NCI-H1930 (cell line): Measurements from ENCODE around the gene PHF8.

Experiments
- DNase-seq, 2 experiments: peaks; one replicate each; lab custom pipeline; 2025; lab: John Stamatoyannopoulos, UW

Gene PHF8

DNA sequence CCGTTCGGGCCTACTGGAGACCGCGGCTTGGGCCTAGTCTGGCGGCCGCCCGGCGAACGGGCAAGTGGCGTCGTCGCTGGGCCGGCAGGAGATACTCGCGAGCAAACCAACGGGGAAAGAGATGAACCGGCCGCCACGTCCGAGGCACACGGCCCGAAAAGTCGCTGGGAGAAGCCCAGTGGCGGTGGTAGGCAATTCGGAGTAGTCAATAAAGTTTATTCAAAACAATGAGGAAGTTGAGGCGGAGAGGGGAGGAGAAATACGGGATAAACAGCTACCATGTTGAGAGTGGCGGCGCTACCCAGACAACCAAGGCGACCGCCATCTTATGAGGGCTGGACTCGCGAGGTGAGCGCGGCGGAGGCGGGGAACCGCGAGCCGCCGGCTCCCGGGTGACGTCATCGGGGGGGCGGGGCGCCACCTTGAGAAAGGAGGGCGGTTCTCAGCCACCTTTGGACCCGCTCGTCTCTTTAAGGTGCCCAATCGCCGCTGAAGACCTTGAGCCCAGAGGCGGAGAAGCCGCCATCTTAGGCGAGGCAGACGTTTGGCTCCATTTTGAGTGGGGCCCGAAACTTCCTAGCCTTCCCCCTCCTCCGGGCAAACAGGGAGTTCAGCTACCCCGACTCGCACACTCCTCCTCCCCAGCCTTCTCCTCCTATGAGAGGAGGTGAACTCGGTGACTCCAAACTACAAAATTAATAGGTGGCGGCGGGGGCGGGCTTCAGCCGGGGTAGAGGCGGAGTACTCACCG is at the start of gene PHF8:
PHF8 (minus strand) TSS at position 348 of the 751 bp plus-strand sequence. CDS start 1,745 bp downstream, outside the sequence.
- DNase-seq, result peak; percentile 90

DNA sequence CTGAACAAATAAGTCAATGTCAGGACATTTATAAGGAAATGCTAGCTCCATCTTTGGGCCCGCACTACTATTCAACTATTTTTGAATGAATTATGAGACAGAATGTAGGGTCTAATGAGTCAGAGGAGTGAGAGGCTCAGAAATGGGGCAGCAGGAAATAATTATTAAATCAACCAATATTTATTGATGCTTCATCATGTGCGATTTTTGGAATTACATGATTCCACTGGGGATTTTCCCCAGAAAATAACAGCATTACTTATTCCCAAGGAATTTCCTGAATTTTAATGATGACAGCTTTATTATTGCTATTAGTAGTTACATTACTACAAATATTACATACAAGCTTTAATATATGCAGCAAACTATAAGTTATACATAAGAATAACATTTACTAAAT is 49.3 kb upstream of the PHF8 start:
- no peak for DNase-seq

DNA sequence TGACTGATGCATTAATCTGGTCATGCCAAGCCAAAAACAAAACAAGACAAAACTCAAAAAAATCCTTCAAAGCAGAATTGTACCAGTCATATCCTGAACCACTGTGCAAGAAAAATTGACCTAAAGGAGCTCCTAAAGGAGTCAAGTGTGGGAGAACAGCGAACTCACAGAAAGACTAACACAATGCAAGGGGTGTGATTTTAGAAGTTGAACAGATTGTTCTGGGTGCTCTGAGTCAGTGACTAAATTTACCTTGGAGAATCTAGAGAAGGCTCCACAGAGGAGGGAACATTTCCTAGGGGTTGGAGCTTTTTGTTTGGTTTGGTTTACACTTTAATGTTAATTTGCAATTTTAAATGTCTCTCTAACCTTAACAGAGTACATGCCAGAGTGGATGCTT is 48.9 kb upstream of the PHF8 start:
- no peak for DNase-seq

DNA sequence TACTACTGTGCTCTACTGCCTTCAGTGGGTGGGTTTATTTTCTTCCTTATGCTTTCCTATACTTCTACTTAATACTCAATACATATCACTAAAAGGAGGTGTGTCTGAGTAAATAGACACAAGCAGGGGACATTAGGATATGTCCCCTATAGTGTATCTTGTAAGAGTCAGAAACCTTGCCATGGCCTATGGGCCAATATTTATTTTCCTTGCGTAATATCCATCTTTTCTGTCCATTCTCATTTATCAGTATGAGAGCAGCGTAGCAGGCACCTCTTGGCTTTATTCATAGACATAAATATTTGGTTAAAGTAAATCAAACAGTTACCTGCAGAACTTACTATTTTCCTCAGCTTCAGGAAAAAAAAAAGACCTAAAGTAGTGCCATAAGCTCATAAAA is 46.6 kb upstream of the PHF8 start:
- no peak for DNase-seq

DNA sequence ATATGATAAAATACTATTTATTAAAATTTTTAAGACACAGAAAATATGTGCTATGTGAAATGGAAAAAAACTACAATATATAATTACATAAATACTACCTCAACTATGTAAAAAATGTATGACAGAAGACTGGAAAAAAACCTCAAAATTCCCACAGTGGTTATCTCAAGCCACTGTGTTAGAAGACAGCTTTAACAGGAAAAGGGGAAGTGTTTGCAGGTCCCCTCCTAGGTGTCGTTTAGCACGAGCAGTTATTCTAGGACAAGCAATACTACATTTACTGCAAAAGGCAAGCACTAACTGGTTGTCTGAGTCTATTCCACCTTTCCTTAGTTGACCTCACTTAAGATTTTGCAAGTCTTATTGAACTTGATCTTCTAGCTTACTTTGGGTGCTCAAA is 44.9 kb upstream of the PHF8 start:
- DNase-seq, result no peak

DNA sequence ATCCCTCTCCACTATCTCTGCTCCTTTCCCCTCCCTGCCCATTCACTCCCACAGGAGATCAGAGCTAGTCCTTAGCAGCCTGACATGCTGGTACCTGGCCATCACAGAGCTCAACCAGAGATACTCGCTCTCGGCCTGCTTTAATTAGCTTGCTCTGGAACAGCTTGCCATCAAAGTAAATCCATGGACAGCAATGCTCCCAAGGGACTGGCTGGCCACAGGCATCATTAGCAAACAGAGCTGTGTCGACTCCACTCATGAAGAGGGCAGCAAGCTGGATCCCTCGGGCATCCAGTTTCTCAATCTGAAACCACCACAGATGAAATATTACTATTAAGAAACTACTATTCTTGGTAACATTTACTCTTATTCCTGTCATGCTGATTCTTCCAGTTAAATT is 43.4 kb upstream of the PHF8 start:
- DNase-seq, result peak in 1 of 2 experiments; percentile 2

DNA sequence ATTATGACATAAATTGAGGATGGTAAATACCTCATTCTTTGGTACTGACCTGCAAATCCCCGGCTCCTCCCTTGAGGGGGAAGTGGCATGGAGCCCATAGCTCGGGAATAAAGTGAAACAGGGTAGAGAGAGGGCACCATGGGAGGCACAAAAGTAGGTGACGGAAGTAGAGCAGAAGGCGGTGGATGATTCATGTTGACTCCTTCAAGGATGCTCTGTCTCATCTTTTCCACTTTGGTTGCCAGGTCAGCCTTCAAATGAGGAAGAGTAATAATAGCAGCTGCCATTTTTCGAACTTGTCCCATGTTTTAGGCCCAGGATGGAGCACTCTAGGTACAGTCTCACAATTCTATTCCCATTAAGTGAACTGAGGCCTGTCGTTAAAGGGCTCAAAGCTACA is 41.4 kb upstream of the PHF8 start:
- DNase-seq, result no peak

DNA sequence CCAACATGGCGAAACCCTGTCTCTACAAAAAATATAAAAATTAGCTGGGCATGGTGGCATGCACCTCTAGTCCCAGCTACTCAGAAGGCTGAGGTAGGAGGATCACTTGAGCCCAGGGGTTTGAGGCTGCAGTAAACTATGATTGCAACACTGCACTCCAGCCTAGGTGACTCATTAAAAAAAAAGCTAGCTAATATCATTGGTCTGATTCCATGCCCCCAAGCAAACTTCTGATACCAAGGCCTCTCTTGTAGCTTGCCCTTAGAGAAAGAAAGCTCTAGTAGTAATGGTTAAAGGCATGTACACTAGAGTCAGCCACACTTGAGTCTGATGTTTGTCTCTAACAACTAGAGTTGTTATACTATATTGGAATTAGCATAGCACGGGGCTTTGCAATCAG is 32.6 kb upstream of the PHF8 start:
- no peak for DNase-seq

DNA sequence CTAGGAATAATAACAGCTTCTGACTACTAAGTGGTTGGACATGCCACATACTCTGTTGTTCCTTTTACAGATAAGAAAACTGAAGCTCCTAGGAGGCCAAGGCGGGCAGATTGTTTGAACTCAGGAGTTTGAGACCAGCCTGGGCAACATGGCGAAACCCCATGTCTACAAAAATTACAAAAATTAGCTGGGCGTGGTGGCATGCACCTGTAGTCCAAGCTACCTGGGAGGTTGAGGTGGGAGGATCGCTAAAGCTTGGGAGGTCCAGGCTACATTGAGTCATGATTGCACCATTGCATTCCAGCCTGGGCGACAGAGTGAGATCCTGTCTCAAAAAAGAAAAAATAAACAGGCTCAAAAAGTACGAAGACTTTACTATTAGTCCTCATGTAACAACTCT is 30.6 kb upstream of the PHF8 start:
- DNase-seq, result no peak

DNA sequence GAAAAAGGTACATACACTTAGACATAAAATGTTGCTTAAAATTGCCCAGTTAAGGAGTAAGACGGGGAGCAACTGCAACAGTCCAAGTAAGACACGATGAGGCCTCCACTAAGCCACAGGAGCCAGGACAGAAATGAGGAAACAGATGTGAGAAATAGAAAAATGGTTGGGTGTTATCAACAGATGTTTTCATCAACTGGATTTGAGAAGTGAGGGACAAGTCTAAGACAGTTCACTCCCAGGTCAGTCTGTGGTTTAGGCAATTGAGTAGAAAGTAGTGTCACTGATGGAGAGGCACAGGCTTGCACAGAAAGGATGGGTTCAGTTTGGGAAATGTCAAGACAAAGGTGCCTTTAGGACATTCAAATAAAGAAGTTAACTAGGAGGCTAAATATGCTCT is 23.5 kb upstream of the PHF8 start:
- DNase-seq, result no peak

DNA sequence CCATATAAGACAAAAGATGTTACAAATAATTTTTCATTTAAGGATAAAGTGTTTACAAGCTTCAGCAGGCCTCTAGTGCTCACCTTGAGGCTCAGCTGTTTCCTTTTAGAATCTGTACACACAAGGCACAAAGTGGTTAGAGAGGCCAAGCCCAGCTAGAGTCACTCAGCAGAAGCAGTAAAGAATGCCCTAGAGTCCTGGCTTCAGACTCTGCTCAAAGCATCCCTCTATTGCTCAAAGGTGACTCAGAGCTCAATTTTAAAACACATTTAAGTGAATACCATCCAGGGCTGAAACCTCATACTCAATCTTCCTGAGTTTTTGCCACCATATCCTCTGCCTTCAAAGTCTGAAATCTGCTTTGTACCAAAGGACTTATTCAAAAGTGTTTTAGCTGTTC is 22.6 kb upstream of the PHF8 start:
- no peak for DNase-seq

DNA sequence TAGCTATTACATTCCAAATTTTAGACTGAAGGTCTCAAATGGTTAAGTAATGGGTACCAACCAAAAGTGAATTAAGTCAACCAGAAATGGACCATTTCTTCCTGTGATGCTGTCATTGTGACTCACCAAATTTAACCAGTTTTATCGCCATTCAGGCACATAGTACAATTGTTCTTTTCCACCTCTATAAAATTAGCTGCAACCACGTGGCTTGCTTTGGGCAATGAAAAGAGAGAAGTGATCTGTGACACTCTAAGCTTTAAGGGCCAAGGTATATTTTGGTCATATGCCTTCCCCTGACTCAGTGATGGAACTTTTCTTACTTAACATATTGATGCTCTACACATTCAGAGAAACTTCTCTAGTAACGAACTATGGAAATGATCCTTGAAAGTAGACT is 20.3 kb upstream of the PHF8 start:
- DNase-seq, result no peak

DNA sequence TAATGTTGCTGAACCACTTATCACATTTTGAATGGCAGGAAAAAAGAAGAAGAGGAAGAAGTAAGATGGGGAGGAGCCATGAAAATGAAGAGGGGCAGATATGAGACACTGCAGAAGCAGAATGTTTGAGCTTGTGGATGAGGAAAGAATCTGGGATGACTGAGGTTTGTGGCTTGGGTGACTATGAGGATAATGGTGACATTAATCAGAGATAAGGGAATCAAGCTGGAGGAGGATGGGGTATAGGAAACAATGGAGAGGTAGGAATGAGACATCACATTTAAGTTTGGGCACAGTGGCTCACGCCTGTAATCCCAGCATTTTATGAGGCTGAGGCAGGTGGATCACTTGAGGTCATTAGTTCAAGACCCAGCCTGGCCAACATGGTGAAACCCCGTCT is 19.1 kb upstream of the PHF8 start:
- no peak for DNase-seq

DNA sequence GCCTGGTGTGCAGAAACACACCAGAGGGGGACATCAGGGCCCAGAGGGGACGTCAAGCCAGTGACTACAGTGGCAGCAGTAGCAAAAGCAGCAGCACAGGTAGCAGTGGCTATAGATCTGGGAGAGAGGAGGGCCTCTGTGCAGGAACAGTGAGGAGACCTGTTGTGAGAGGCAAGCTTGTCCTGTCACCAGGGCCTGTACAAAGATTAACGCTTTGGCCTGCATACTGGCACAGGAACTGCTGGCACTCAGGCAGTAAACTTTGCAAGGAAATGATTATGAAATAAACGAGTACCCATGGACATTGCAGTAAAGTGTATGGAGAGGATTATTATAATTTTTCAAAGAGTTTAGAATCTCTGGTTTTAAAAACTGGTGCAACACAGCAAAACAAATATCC is 5.5 kb upstream of the PHF8 start:
- DNase-seq, result no peak

DNA sequence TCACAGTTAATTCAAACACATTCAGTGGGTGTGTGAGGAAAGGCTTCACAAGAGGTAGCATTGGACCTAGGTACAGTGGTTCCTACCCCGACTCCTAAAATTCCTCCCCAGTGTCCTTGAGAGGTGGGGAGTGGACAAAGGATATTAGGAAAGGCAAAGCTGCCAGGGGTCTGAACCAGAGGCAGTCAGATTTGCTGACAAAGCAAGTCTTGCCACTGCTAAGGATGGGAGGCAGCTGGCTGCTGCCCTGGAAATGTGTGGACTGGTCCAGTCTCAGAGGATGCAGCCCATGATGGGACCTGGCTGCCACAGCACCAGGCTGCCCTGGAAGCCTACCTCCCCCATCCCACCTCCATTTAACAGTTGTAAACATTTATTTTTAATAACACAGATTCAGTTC is 4.1 kb upstream of the PHF8 start:
- no peak for DNase-seq

DNA sequence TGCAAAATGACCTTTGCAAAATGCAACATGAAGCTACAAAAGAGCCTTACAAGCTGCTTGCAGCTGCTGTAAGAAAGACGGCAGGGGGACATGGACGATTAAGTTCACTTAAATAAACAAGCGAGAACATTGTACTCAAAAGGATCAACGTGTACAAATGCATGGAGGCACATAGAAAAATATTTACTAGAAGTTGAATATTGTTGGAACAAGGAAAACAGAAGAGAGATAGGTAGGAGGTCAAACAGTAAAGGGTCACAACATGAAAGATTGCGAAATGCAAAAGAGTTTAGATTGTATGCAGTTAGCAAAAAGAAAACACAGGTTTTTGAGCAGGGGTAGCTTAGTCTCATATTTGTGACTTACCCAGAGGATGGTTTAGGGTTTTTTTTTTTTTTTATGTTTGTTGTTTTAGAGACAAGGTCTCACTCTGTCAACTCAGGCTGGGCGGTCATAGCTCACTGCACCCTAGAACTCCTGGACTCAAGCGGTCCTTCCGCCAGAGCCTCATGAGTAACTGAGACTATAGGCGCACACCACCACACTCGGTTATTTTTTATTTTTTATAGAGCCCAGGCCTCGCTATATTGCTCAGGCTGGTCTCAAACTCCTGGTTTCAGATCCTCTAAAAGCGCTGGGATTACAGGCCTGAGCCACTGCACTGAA is 1.4 kb upstream of the PHF8 start:
- DNase-seq, result peak; percentile 22 to 40

DNA sequence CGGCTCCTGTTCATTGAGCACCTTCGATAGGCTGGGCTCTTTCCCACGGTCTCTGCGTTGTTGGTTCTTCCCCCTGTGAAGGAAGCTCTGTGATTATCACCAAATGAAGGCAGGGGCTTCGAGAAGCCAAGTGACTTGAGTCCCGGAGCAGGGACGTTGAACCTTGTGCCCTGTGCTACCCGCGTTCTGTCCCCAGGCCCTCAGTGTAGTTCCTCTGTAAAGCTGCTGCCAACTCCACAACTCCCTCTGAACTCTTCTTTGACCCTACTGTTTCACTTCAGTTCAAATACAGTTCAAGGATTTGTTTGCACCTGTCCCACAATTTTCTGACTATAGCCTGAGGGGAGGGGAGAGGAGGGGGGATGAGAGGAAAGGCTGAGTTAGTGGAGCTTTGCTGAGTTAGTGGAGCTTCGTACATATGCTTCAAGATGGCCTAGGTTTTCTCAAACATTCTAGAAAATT is 635 bp upstream of the PHF8 start:
- peak in 1 of 2 experiments; percentile 27 for DNase-seq

DNA sequence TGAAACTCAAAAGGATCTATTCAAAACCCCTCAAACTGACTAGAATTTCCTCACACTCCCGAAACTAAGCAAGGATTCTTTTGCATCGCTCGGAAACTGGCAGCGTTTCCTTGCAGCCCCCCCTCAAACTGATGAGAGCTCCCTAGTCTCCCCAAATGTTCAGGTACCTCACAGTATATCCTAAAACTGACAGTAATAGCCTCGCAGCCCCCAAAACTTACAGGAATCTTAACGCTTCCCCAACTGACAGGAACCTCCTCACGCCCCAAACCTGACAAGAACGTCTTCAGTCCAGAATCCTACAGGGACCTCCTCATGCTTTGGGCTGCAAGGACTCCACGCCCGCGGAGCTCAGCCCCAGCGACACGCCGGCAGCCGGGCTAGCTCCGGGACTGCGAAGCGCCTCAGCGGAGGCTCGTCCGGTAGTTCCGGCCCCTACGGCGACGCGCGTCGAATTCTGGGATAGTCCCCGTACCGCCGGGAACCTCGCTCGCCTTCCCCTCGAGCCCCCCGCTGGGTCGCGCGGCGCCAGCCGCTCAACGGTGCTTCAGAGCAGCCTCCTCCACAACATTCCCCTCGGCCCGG is 640 bp downstream of the PHF8 start:
- DNase-seq, result peak; percentile 10 to 34

DNA sequence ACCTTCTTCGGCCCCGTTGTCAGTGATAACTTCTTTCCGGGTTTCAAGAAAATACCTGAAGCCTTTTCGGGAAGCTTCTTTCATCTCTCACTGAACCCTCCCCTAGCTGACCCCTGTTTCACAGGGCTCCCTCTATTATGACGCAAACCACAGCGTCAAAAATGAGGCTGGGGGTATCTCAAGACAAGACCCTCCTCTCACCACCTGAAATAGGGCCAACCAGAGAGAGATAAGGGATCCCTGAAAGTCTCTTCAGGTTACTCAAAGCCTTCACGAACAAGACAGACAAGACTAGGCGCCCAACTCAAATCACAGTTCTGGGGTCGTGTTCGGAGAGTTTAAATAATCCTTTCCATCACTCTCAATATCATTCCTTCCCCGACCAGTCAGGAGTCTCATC is 1.2 kb downstream of the PHF8 start:
- DNase-seq, result no peak

DNA sequence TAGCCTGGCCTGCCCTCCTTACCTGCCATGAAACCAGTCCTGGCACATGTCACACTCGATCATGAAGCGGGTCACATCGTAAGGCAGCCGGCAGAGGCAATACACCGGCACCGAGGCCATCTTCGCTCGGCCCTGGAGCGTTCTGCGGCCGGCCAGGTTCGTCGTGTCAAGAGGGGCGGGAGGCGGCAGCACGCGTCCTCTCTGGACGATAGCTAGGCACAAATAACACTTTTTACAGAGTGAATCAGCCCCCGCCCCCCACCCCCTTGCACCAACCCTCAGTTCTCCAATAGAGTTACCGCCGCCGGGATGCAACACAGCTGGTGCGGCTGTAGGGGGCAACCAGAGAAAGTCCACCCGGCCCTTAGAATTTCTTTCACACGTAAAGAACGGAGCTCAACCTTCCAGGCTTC is 1.7 kb downstream of the PHF8 start:
- peak; percentile 0 to 17 for DNase-seq

DNA sequence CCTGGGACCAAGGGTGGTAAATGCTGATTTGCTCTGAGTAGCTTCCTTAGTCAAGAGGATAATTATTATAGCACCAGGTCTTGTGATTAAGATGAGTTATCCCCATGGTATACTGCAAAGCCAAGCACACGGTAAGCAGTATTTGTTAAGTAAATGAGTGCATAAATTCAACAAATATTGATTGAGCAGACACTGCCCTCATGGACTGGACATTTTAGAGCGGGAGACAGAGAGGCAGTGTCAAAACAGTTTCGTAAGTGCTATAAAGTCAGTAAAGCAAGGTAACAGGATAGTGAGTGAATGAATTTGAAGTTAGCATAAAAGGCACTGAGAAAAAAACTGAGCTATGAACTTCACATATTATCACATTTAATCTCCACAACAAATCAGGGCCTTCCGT is 13.9 kb downstream of the PHF8 start:
- DNase-seq, result no peak

DNA sequence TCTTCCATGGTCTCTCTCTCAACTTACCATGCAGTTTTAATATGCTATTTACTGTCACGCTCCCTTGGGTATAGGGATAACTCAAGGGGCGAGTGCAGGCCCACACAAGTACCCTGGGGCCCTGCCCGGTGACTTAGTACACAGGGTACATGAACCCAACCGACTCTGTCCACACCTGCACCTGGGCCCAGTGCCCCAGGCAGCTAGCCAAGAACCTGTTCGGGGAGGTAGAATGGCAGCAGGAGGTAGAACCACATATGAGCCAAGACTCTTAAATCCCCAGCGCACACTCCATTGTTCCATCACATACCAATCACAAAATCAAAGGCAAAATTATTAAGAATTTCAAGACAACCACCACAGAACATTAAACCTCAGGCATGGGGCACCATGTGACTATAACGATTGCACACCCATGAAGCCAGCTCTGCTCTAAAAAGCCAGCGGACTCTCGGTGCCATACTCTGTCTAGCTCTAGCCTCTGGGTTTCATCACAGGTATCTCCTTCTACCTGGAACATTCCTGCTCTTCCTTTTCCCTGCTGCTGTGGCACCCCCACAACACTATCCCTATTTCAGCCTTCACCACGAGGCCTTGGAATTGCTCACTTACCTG is 14.6 kb downstream of the PHF8 start:
- DNase-seq, result no peak

DNA sequence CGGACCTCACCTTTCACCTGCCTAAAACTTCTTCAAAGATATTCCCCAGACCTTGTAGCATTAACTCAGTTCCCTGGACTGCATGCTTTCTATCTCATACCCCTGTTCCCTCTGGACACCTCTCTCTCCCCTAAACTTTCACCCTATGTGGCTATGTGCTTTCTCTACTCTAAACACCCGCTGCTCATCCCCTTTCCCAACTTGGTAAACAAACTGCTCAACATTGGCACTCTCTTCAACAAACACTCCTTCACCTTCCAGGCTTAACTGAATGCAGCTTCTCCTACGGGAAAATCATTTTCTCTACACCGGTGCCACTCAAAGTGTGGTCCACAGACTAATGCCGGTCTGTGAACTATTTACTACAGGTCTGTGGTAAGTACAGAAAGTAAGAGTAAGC is 19.9 kb downstream of the PHF8 start:
- no peak for DNase-seq
